ENCODE data around the gene KLHL3.

Gene KLHL3

GRCh38 chr5:137630972-137631370 lies 104.9 kb downstream of the KLHL3 start:
- no peak for DNase-seq

GRCh38 chr5:137630216-137630971 lies 105.5 kb downstream of the KLHL3 start:
- no peak for DNase-seq

GRCh38 chr5:137629646-137630045 lies 106.2 kb downstream of the KLHL3 start:
- DNase-seq = peak; percentile 61

- DNase-seq = no peak
Measured at GRCh38 chr5:137627706-137628105, 108.2 kb downstream of the KLHL3 start.

- DNase-seq = no peak
Measured at GRCh38 chr5:137627293-137627692, 108.6 kb downstream of the KLHL3 start.

- no peak for DNase-seq
Measured at GRCh38 chr5:137624786-137625349, 111.0 kb downstream of the KLHL3 start.

GRCh38 chr5:137622850-137623249 lies 113.0 kb downstream of the KLHL3 start:
- no peak for DNase-seq

GRCh38 chr5:137621861-137622823 lies 113.7 kb downstream of the KLHL3 start:
- DNase-seq = no peak

- DNase-seq = no peak
Measured at GRCh38 chr5:137621306-137621705, 114.6 kb downstream of the KLHL3 start.

GRCh38 chr5:137619191-137619870 lies 116.6 kb downstream of the KLHL3 start:
- DNase-seq = peak; percentile 77

- DNase-seq = no peak
Measured at GRCh38 chr5:137618476-137618875, 117.4 kb downstream of the KLHL3 start.

- no peak for DNase-seq
Measured at GRCh38 chr5:137617528-137618205, 118.2 kb downstream of the KLHL3 start.

- no peak for DNase-seq
Measured at GRCh38 chr5:137616046-137616445, 119.8 kb downstream of the KLHL3 start.

GRCh38 chr5:137615171-137615775 lies 120.6 kb downstream of the KLHL3 start:
- DNase-seq = no peak

- DNase-seq = no peak
Measured at GRCh38 chr5:137613554-137614265, 122.2 kb downstream of the KLHL3 start.

GRCh38 chr5:137612576-137612975 lies 123.3 kb downstream of the KLHL3 start:
- DNase-seq = no peak

GRCh38 chr5:137611794-137612435 lies 124.0 kb downstream of the KLHL3 start:
- no peak for DNase-seq

- DNase-seq = no peak
Measured at GRCh38 chr5:137611011-137611580, 124.8 kb downstream of the KLHL3 start.

GRCh38 chr5:137610598-137610997 lies 125.3 kb downstream of the KLHL3 start:
- no peak for DNase-seq

GRCh38 chr5:137609127-137609526 lies 126.8 kb downstream of the KLHL3 start:
- DNase-seq = no peak
